ENCODE measurements around the gene RNU1-3. TPM values are rescaled to one million over a fixed set of nuclear protein-coding genes. Genes with fewer than 3 reads are reported as not detected.
"Not testable (repeated sequence)": the region's sequence is repeated elsewhere in the genome, so short reads cannot be mapped to it uniquely, and the experiment has no call there.

Gene RNU1-3
- total and polyA plus RNA-seq, 2 of the 13 experiments (the other 11 are each of a cell fraction or from before 2014, with no cell fraction given) = under 0.01 to 11,018 TPM

GRCh38 chr1:16644193-16644481 is 22.6 kb downstream of the RNU1-3 start (continued):
- TF ChIP-seq ZBTB25 (CRISPR knock-in tag; IDR thresholded peaks at IDR 0.05) = no peak
- no peak for TF ChIP-seq ZMYM3 (CRISPR knock-in tag; IDR thresholded peaks at IDR 0.05)

DNA sequence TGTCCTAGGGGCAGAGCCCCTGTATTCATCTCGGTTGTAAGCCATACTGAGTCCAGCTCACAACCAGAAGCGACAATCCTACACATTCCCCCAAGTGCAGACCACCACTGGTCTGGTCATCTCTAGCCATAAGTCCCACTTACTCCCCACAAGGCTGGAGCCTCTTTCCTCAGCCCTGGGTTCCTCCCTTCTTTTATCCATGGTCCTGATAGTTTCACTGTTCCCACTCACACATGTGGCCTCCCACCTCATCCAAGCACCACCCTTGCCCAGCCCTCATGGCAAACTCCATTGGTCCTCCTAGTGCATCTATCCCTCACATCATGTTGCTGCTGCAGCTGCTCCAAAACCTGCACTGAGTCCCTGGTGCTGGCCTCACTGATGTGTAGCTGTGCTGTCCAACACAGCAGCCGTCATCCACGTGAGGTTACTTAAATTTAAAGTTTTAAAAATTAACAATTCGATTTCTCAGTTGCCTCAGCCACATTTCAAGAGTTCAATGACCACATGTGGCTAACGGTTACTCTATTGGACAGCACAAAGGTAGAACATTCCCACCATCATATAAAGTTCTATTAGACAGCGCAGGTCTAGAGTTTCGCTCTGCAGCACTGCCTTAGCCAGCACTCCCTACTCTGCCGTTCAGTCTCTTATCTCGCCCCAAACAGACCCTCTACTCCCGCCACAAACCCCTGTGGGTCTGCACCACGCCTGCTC is 23.1 kb downstream of the RNU1-3 start:
- peak overlapping the region; percentile 85 to 96 (median 90) for H3K4me3 ChIP-seq (replicated peaks in 1 of 3; ENCODE audit: insufficient read depth in 1 of 3, low read depth in 2 of 3, low read length in 3 of 3)
- peak overlapping the region; percentile 96 for H3K27ac ChIP-seq (ENCODE audit: extremely low read length, insufficient read depth, low read length)
- peaks cover 6 to 26% of the 10 kb centered on the region in 2 experiments; a peak in 4 of 5 replicates for H3K36me3 ChIP-seq (replicated peaks in 1 of 2; ENCODE audit: control insufficient read depth in 1 of 2, insufficient read depth in 2 of 2, low read length in 2 of 2)
- WGBS (ENCODE audit: low lambda C conversion rate) = 16% methylated on average over 12 of the region's 12 CpGs
- H3K4me2 ChIP-seq (ENCODE audit: low read depth, low read length) = peak overlapping the region; percentile 96
- CTCF ChIA-PET (ENCODE audit: low intra/inter-chr PET ratio, low total read pairs); H3K27me3 ChIP-seq (ENCODE audit: control insufficient read depth in 1 of 2, insufficient read depth in 2 of 2, low read length in 2 of 2); FAIRE-seq; H2AFZ ChIP-seq (ENCODE audit: low read length); intact Hi-C loops (cut with micrococcal nuclease; ENCODE audit: unreplicated experiment); in situ Hi-C loops (cut with HindIII; ENCODE audit: extremely low pct_ligation_motif_present, low pct_unique_long_range_greater_than_20kb); BruUV-seq (replicated peaks); H3K9me3 ChIP-seq (ENCODE audit: low read length); DNase-seq (ENCODE audit: low spot score); ATAC-seq; TF ChIP-seq MAZ (IDR thresholded peaks at IDR 0.05; ENCODE audit: borderline replicate concordance, low read depth, low read length); SP1 (CRISPR knock-in tag; IDR thresholded peaks at IDR 0.05): not testable (repeated sequence)
- H4K20me1 ChIP-seq (ENCODE audit: insufficient read depth, low read length) = peaks cover 38% of the 10 kb centered on the region
- POLR2A ChIA-PET = interaction anchor here (1.0 to 2.2 kb wide), 5 partner anchors 8 to 796 kb away, joined by 3 to 9 read pairs (median 4); partner anchors contain the start of gene SPEN
- H3K4me1 ChIP-seq (ENCODE audit: insufficient read depth, low read length) = peaks cover 57% of the 10 kb centered on the region
- H3K79me2 ChIP-seq (ENCODE audit: insufficient read depth, low read length) = peaks cover 76% of the 10 kb centered on the region
- peak overlapping the region; percentile 99 for H3K9ac ChIP-seq (ENCODE audit: insufficient read depth, low read depth, low read length)
- TF ChIP-seq KLF16 (CRISPR knock-in tag; IDR thresholded peaks at IDR 0.05) (0 out of 4 replicates have a peak, but pooled peaks of 1 of the 2 experiments have one; percentile 52), SRY (CRISPR knock-in tag; IDR thresholded peaks at IDR 0.05) (peak; percentile 6; the same call in 1 of the 2 replicates), ZNF468 (CRISPR knock-in tag; IDR thresholded peaks at IDR 0.05) (0 out of 2 replicates have a peak, but pooled peaks have one; percentile 85), SP2 (CRISPR knock-in tag; IDR thresholded peaks at IDR 0.05) (peak; percentile 47), MAZ (CRISPR knock-in tag; IDR thresholded peaks at IDR 0.05; ENCODE audit: low read depth) (0 out of 2 replicates have a peak, but pooled peaks have one; percentile 5), AHR (CRISPR knock-in tag; IDR thresholded peaks at IDR 0.05) (0 out of 2 replicates have a peak, but pooled peaks have one; percentile 25), SP1 (IDR thresholded peaks at IDR 0.05) (0 out of 2 replicates have a peak, but pooled peaks have one; percentile 17), ZNF367 (CRISPR knock-in tag; IDR thresholded peaks at IDR 0.05; ENCODE audit: borderline replicate concordance) (0 out of 2 replicates have a peak, but pooled peaks have one; percentile 39), NFYB (CRISPR knock-in tag; IDR thresholded peaks at IDR 0.05) (peak; percentile 24; the same call in 1 of the 2 replicates), ZNF572 (CRISPR knock-in tag; IDR thresholded peaks at IDR 0.05) (0 out of 2 replicates have a peak, but pooled peaks have one; percentile 17), MZF1 (CRISPR knock-in tag; IDR thresholded peaks at IDR 0.05; ENCODE audit: borderline replicate concordance) (0 out of 2 replicates have a peak, but pooled peaks have one; percentile 21)
- TF ChIP-seq, protein P1, sequence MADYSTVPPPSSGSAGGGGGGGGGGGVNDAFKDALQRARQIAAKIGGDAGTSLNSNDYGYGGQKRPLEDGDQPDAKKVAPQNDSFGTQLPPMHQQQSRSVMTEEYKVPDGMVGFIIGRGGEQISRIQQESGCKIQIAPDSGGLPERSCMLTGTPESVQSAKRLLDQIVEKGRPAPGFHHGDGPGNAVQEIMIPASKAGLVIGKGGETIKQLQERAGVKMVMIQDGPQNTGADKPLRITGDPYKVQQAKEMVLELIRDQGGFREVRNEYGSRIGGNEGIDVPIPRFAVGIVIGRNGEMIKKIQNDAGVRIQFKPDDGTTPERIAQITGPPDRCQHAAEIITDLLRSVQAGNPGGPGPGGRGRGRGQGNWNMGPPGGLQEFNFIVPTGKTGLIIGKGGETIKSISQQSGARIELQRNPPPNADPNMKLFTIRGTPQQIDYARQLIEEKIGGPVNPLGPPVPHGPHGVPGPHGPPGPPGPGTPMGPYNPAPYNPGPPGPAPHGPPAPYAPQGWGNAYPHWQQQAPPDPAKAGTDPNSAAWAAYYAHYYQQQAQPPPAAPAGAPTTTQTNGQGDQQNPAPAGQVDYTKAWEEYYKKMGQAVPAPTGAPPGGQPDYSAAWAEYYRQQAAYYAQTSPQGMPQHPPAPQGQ (CRISPR knock-in tag; IDR thresholded peaks at IDR 0.05; ENCODE audit: borderline replicate concordance) = 0 out of 2 replicates have a peak, but pooled peaks have one; percentile 64
- TF ChIP-seq, protein P2, sequence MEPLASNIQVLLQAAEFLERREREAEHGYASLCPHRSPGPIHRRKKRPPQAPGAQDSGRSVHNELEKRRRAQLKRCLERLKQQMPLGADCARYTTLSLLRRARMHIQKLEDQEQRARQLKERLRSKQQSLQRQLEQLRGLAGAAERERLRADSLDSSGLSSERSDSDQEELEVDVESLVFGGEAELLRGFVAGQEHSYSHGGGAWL (CRISPR knock-in tag; IDR thresholded peaks at IDR 0.05) = 0 out of 2 replicates have a peak, but pooled peaks have one; percentile 49

All from HepG2 (cell line).